ENCODE results near the gene CHST11. TPM values are rescaled to one million over a fixed set of nuclear protein-coding genes. Genes with fewer than 3 reads are reported as not detected.

Gene CHST11
- total and polyA plus RNA-seq, 9 of the 15 experiments (the other 6 are each of a cell fraction or from before 2014, with no cell fraction given) = 2.3 to 38.7 (median 15.0) TPM

GRCh38 chr12:104598342-104599271 is 141.9 kb downstream of the CHST11 start (continued):
- TF ChIP-seq MAFF (IDR thresholded peaks at IDR 0.05; ENCODE audit: low read length) (0 out of 2 replicates have a peak, but pooled peaks have one; percentile 14), ID3 (CRISPR knock-in tag; IDR thresholded peaks at IDR 0.05) (no peak), ID3 (tag; IDR thresholded peaks at IDR 0.05) (0 out of 2 replicates have a peak, but pooled peaks have one; percentile 77), ETV5 (CRISPR knock-in tag; IDR thresholded peaks at IDR 0.05; ENCODE audit: low read depth) (peak; percentile 74), CXXC5 (CRISPR knock-in tag; IDR thresholded peaks at IDR 0.05) (peak; percentile 88), LEF1 (IDR thresholded peaks at IDR 0.05) (0 out of 2 replicates have a peak, but pooled peaks have one; percentile 28), RNF2 (IDR thresholded peaks at IDR 0.05) (peak; percentile 89), TCF3 (CRISPR knock-in tag; IDR thresholded peaks at IDR 0.05) (peak; percentile 95), GATA2 (CRISPR knock-in tag; IDR thresholded peaks at IDR 0.05) (peak; percentile 68), ATF7 (IDR thresholded peaks at IDR 0.05) (peak; percentile 55; the same call in 1 of the 2 replicates), TEAD4 (IDR thresholded peaks at IDR 0.05; ENCODE audit: low read length) (peak; percentile 88), TEAD4 (CRISPR knock-in tag; IDR thresholded peaks at IDR 0.05; ENCODE audit: borderline replicate concordance) (no peak), ZNF3 (CRISPR knock-in tag; IDR thresholded peaks at IDR 0.05) (no peak), DPF2 (IDR thresholded peaks at IDR 0.05) (peak; percentile 93), ESRRA (IDR thresholded peaks at IDR 0.05; ENCODE audit: borderline replicate concordance, low read depth) (peak; percentile 97), CC2D1A (IDR thresholded peaks at IDR 0.05) (peak; percentile 81), HIVEP1 (CRISPR knock-in tag; IDR thresholded peaks at IDR 0.05) (0 out of 2 replicates have a peak, but pooled peaks have one; percentile 39), ETS2 (tag; IDR thresholded peaks at IDR 0.05; ENCODE audit: borderline replicate concordance, poor library complexity, severe bottlenecking) (no peak), ZSCAN29 (IDR thresholded peaks at IDR 0.05) (no peak), POLR2AphosphoS5 (IDR thresholded peaks at IDR 0.05; ENCODE audit: control insufficient read depth, insufficient read depth, low read depth, low read length) (peak; percentile 81), MTA1 (IDR thresholded peaks at IDR 0.05; ENCODE audit: borderline replicate concordance) (peak; percentile 75), ZNF274 (IDR thresholded peaks at IDR 0.05; ENCODE audit: borderline replicate concordance, low read depth, low read length) (no peak; the same call in 1 of the 2 replicates), CREB1 (IDR thresholded peaks at IDR 0.05) (peak; percentile 56; the same call in 1 of the 2 replicates), CREB1 (CRISPR knock-in tag; IDR thresholded peaks at IDR 0.05) (no peak), PKNOX1 (IDR thresholded peaks at IDR 0.05) (peak; percentile 89)
